Ectodermal cell (in vitro differentiated cells): ENCODE results near the gene GGTA1.
"Not testable (repeated sequence)": the region's sequence is repeated elsewhere in the genome, so short reads cannot be mapped to it uniquely, and the experiment has no call there.

Experiments used
- H3K27ac ChIP-seq: 2 replicates; pipeline ENCODE4 v1.7.0; 2013; ENCODE audit warnings: mild to moderate bottlenecking, low read depth, low read length; ENCODE audit not compliant: insufficient read depth, poor library complexity, severe bottlenecking
- H3K27me3 ChIP-seq: 2 replicates; pipeline ENCODE4 v1.7.0; 2013; ENCODE audit warnings: mild to moderate bottlenecking, low read length; ENCODE audit not compliant: insufficient read depth, control insufficient read depth, poor library complexity, severe bottlenecking
- H3K36me3 ChIP-seq: one replicate; pipeline ENCODE4 v1.7.0; 2013; ENCODE audit warnings: low read length; ENCODE audit not compliant: control insufficient read depth, insufficient read depth
- H3K4me1 ChIP-seq: one replicate; pipeline ENCODE4 v1.7.0; 2013; ENCODE audit warnings: low read length; ENCODE audit not compliant: control insufficient read depth, insufficient read depth
- H3K4me3 ChIP-seq: 2 replicates; pipeline ENCODE4 v1.7.0; 2013; ENCODE audit warnings: low read depth, low read length, control low read depth; ENCODE audit not compliant: insufficient read depth
- H3K9me3 ChIP-seq: 2 replicates; pipeline ENCODE4 v1.7.0; 2013; ENCODE audit warnings: mild to moderate bottlenecking, low read length, moderate library complexity; ENCODE audit not compliant: control insufficient read depth
- WGBS, 2 experiments: methylation state at CpG; one replicate each; pipeline ENCODE4 v1.1.7; 2013; ENCODE audit warnings: missing lambda C conversion rate in 2 of 2; 5-methylcytosine and 5-hydroxymethylcytosine counted together

Gene GGTA1

GRCh38 chr9:121464968-121465367 lies 34.7 kb downstream of the GGTA1 start:
- no peak overlapping the region for H3K27ac ChIP-seq
- H3K4me1 ChIP-seq, result no peaks in the 10 kb centered on the region
- H3K36me3 ChIP-seq, result no peaks in the 10 kb centered on the region
- no peaks in the 10 kb centered on the region for H3K27me3 ChIP-seq
- H3K4me3 ChIP-seq, result no peak overlapping the region
- WGBS, 2 experiments, result 86 to 94% methylated on average over 4 of the region's 4 CpGs
- H3K9me3 ChIP-seq, result no peaks in the 10 kb centered on the region

- 52 to 56% methylated on average over 9 to 10 of the region's 10 CpGs for WGBS, 2 experiments
- Histone ChIP-seq H3K27me3 (no peaks in the 10 kb centered on the region), H3K4me1 (no peaks in the 10 kb centered on the region), H3K27ac (no peak overlapping the region), H3K9me3 (no peaks in the 10 kb centered on the region), H3K4me3 (no peak overlapping the region), H3K36me3 (no peaks in the 10 kb centered on the region)
Measured at GRCh38 chr9:121463026-121463807, 36.4 kb downstream of the GGTA1 start.

- Histone ChIP-seq H3K36me3 (no peaks in the 10 kb centered on the region), H3K4me1 (no peaks in the 10 kb centered on the region), H3K9me3 (no peaks in the 10 kb centered on the region), H3K27ac (no peak overlapping the region), H3K27me3 (no peaks in the 10 kb centered on the region), H3K4me3 (no peak overlapping the region)
- WGBS, 2 experiments, result 63 to 64% methylated on average over 1 of the region's 1 CpG
Measured at GRCh38 chr9:121459513-121459912, 40.1 kb downstream of the GGTA1 start.

GRCh38 chr9:121458449-121458848 lies 41.2 kb downstream of the GGTA1 start:
- WGBS, 2 experiments, result 94 to 96% methylated on average over 4 of the region's 4 CpGs
- not testable (repeated sequence) for H3K27ac ChIP-seq, H3K36me3 ChIP-seq, H3K27me3 ChIP-seq, H3K4me3 ChIP-seq, H3K4me1 ChIP-seq, H3K9me3 ChIP-seq

- Histone ChIP-seq H3K36me3 (no peaks in the 10 kb centered on the region), H3K4me1 (no peaks in the 10 kb centered on the region), H3K4me3 (no peak overlapping the region), H3K9me3 (no peaks in the 10 kb centered on the region), H3K27ac (no peak overlapping the region), H3K27me3 (no peaks in the 10 kb centered on the region)
- 82 to 89% methylated on average over 6 to 8 of the region's 8 CpGs for WGBS, 2 experiments
Measured at GRCh38 chr9:121455527-121456239, 44.0 kb downstream of the GGTA1 start.

- Histone ChIP-seq H3K4me3 (no peak overlapping the region), H3K27me3 (no peaks in the 10 kb centered on the region), H3K4me1 (no peaks in the 10 kb centered on the region), H3K27ac (no peak overlapping the region), H3K9me3 (no peaks in the 10 kb centered on the region), H3K36me3 (no peaks in the 10 kb centered on the region)
- 95% methylated on average over 2 of the region's 3 CpGs for WGBS, 2 experiments
Measured at GRCh38 chr9:121454972-121455371, 44.7 kb downstream of the GGTA1 start.

GRCh38 chr9:121453232-121453892 lies 46.3 kb downstream of the GGTA1 start:
- H3K4me1 ChIP-seq, result no peaks in the 10 kb centered on the region

GRCh38 chr9:121452085-121452484 lies 47.6 kb downstream of the GGTA1 start:
- Histone ChIP-seq H3K9me3 (no peaks in the 10 kb centered on the region), H3K27ac (no peak overlapping the region), H3K27me3 (no peaks in the 10 kb centered on the region), H3K36me3 (no peaks in the 10 kb centered on the region), H3K4me1 (no peaks in the 10 kb centered on the region), H3K4me3 (no peak overlapping the region)
- 96% methylated on average over 6 of the region's 6 CpGs for WGBS, 2 experiments

More at GRCh38 chr9:121453232-121453892, 46.3 kb downstream of the GGTA1 start:
- WGBS, 2 experiments, result 61 to 63% methylated on average over 9 of the region's 9 CpGs
- Histone ChIP-seq H3K27me3 (no peaks in the 10 kb centered on the region), H3K27ac (no peak overlapping the region), H3K9me3 (no peaks in the 10 kb centered on the region), H3K36me3 (no peaks in the 10 kb centered on the region), H3K4me3 (no peak overlapping the region)

GRCh38 chr9:121451586-121451985 lies 48.1 kb downstream of the GGTA1 start:
- Histone ChIP-seq H3K36me3 (no peaks in the 10 kb centered on the region), H3K27me3 (no peaks in the 10 kb centered on the region), H3K27ac (no peak overlapping the region), H3K4me3 (no peak overlapping the region), H3K9me3 (no peaks in the 10 kb centered on the region), H3K4me1 (no peaks in the 10 kb centered on the region)
- 69 to 70% methylated on average over 2 of the region's 2 CpGs for WGBS, 2 experiments

GRCh38 chr9:121450241-121450640 lies 49.4 kb downstream of the GGTA1 start:
- no peaks in the 10 kb centered on the region for H3K36me3 ChIP-seq
- H3K27ac ChIP-seq, result no peak overlapping the region
- 83 to 84% methylated on average over 3 of the region's 3 CpGs for WGBS, 2 experiments
- no peaks in the 10 kb centered on the region for H3K27me3 ChIP-seq
- H3K9me3 ChIP-seq, result no peaks in the 10 kb centered on the region
- H3K4me1 ChIP-seq, result no peaks in the 10 kb centered on the region
- no peak overlapping the region for H3K4me3 ChIP-seq
